Endothelial cell of umbilical vein (primary cell): ENCODE results near the gene PMAIP1. TPM values are rescaled to one million over a fixed set of nuclear protein-coding genes. Genes with fewer than 3 reads are reported as not detected.

Experiments used
- BruUV-seq: library from RNA; stranded (reverse); fragments of 400-500 nt; replicated peaks from 2 replicates; lab custom pipeline; 2021; lab: Mats Ljungman, UMichigan
- CTCF ChIA-PET: fragments of 300-600, 350-600 bp; sonication (Branson Sonifier 250); formaldehyde crosslinking; loops from one replicate; lab custom pipeline; 2021; ENCODE audit warnings: antibody characterized with exemption, inconsistent platforms; lab: Charles Lee
- POLR2A ChIA-PET: fragments of 300-600, 350-600 bp; sonication (Branson Sonifier 250); formaldehyde crosslinking; loops from one replicate; lab custom pipeline; 2021; ENCODE audit warnings: antibody characterized with exemption, inconsistent platforms; lab: Charles Lee
- DNase-seq: peaks from one replicate; pipeline ENCODE4 v3.0.0-alpha.2; 2011; ENCODE audit warnings: low read depth, low spot score
- FAIRE-seq: peaks from 2 replicates; lab custom pipeline; 2011; peaks lifted over from hg19 to GRCh38; lab: Jason Lieb, UNC
- H2AFZ ChIP-seq: 2 replicates; pipeline ENCODE4 v1.6.0; 2012; ENCODE audit warnings: low read depth, low read length, control low read depth, inconsistent platforms
- H3K27ac ChIP-seq: 2 replicates; pipeline ENCODE4 v1.5.1; 2011; ENCODE audit warnings: low read depth, mild to moderate bottlenecking, control low read depth, low read length, moderate library complexity; ENCODE audit not compliant: insufficient read depth
- H3K27me3 ChIP-seq, 2 experiments: 2 replicates each; pipeline versions ENCODE4 v1.6.0 to v1.6.1; 2011; ENCODE audit warnings: low read length in 2 of 2, mixed read lengths in 1 of 2; ENCODE audit not compliant: control insufficient read depth in 2 of 2, insufficient read depth in 2 of 2
- H3K36me3 ChIP-seq, 2 experiments: 2 replicates in 1 of 2; 3 replicates in 1 of 2; pipeline ENCODE4 v1.5.1; 2011; ENCODE audit warnings: low read length in 2 of 2, mild to moderate bottlenecking in 1 of 2, moderate library complexity in 1 of 2; ENCODE audit not compliant: control insufficient read depth in 2 of 2, insufficient read depth in 2 of 2; ENCODE audit errors: extremely low read depth in 1 of 2
- H3K4me1 ChIP-seq: 3 replicates; pipeline ENCODE4 v1.5.1; 2011; ENCODE audit warnings: mild to moderate bottlenecking, low read length; ENCODE audit not compliant: control insufficient read depth, insufficient read depth; ENCODE audit errors: extremely low read depth
- H3K4me2 ChIP-seq: 2 replicates; pipeline ENCODE4 v1.6.1; 2011; ENCODE audit warnings: low read length, control low read depth, mixed read lengths; ENCODE audit not compliant: insufficient read depth
- H3K4me3 ChIP-seq, 3 experiments: fragments of 200-600 bp in 1 of 3; sonication (generic), shearing (Covaris generic) in 1 of 3; replicated peaks in 1 of 3; 2 replicates each; pipeline ENCODE4 v1.5.1; 2011 to 2016; ENCODE audit warnings: control low read depth in 3 of 3, low read length in 3 of 3, mild to moderate bottlenecking in 2 of 3, inconsistent platforms in 1 of 3, low read depth in 1 of 3, moderate library complexity in 1 of 3; ENCODE audit not compliant: insufficient read depth in 1 of 3
- H3K79me2 ChIP-seq: 2 replicates; pipeline ENCODE4 v1.6.0; 2012; ENCODE audit warnings: low read length, inconsistent platforms; ENCODE audit not compliant: control insufficient read depth, insufficient read depth
- H3K9ac ChIP-seq: replicated peaks from 2 replicates; pipeline ENCODE3; 2011; ENCODE audit warnings: low read length, control low read depth; ENCODE audit not compliant: insufficient read depth; ENCODE audit errors: extremely low read depth
- H3K9me1 ChIP-seq: replicated peaks from 3 replicates; pipeline ENCODE4 v1.6.0; 2011; ENCODE audit warnings: mild to moderate bottlenecking, low read length; ENCODE audit not compliant: control insufficient read depth, insufficient read depth; ENCODE audit errors: extremely low read depth
- H3K9me3 ChIP-seq: replicated peaks from 2 replicates; pipeline ENCODE4 v1.5.1; 2012; ENCODE audit warnings: low read length, inconsistent platforms; ENCODE audit not compliant: control insufficient read depth, insufficient read depth
- H4K20me1 ChIP-seq: replicated peaks from 2 replicates; pipeline ENCODE3; 2011; ENCODE audit warnings: mild to moderate bottlenecking, low read length; ENCODE audit not compliant: control insufficient read depth, insufficient read depth; ENCODE audit errors: extremely low read depth
- EZH2 ChIP-seq: IDR thresholded peaks from 2 replicates; pipeline ENCODE4 v1.6.1; 2012; ENCODE audit warnings: borderline replicate concordance, low read depth, mild to moderate bottlenecking, moderate library complexity, low read length, inconsistent platforms; ENCODE audit not compliant: severe bottlenecking
- FOS ChIP-seq: IDR thresholded peaks from 2 replicates; pipeline ENCODE4 v1.6.1; 2011; ENCODE audit warnings: mild to moderate bottlenecking, low read length, moderate library complexity, borderline replicate concordance; ENCODE audit not compliant: insufficient read depth
- GATA2 ChIP-seq: IDR thresholded peaks from 2 replicates; pipeline ENCODE4 v1.7.0; 2011; ENCODE audit warnings: low read depth, mild to moderate bottlenecking, moderate library complexity, mixed read lengths, low read length; ENCODE audit not compliant: insufficient read length, insufficient read depth
- JUN ChIP-seq: IDR thresholded peaks from 2 replicates; pipeline ENCODE4 v1.6.1; 2011; ENCODE audit warnings: borderline replicate concordance, low read depth; ENCODE audit not compliant: insufficient read length, insufficient read depth
- MYC ChIP-seq: IDR thresholded peaks from one replicate; pipeline ENCODE4 v1.6.1; 2011; ENCODE audit warnings: mild to moderate bottlenecking, low read depth, low read length
- POLR2A ChIP-seq: IDR thresholded peaks from 2 replicates; pipeline ENCODE4 v1.6.1; 2012; ENCODE audit warnings: low read depth, mild to moderate bottlenecking, control low read depth, low read length
- POLR2AphosphoS5 ChIP-seq: IDR thresholded peaks from 2 replicates; pipeline ENCODE4 v1.6.1; 2012; ENCODE audit warnings: low read depth, mild to moderate bottlenecking, control low read depth, low read length, moderate library complexity; ENCODE audit not compliant: insufficient read depth
- dilution Hi-C: fragments of 300-500 bp; cut with MboI; formaldehyde crosslinking; loops from one replicate; pipeline ENCODE4 v1.15.0; 2019; ENCODE audit warnings: low sequenced_read_pairs; ENCODE audit not compliant: extremely low pct_ligation_motif_present
- intact Hi-C: fragments of 100-400 bp; cut with micrococcal nuclease; formaldehyde crosslinking; loops from one replicate; pipeline ENCODE4 v1.10.0; 2022
- polyA plus RNA-seq, 4 experiments: library from polyadenylated mRNA; depleted of rRNA in 3 of 4; stranded (reverse) in 3 of 4; unstranded in 1 of 4; fragments of >200 nt; gene quantifications; 2 replicates each; pipeline versions ENCODE4 v1.2.1 to v1.2.3, GENCODE V29; 2011 to 2012; ENCODE audit warnings: missing spikeins in 1 of 4
- total RNA-seq: library from RNA; stranded (reverse); gene quantifications from 2 replicates; pipeline ENCODE4 v1.2.3, GENCODE V29; 2021
- TF ChIP-seq, protein P1 (sequence below): IDR thresholded peaks from 2 replicates; pipeline ENCODE4 v1.6.1; 2011; ENCODE audit not compliant: insufficient read depth, insufficient read length
- TF ChIP-seq, protein P2 (sequence below), 2 donors: IDR thresholded peaks; 1 replicate in 1 of 2; 2 replicates in 1 of 2; pipeline ENCODE4 v1.5.1; 2011; ENCODE audit warnings: low read length in 2 of 2, mild to moderate bottlenecking in 2 of 2, moderate library complexity in 2 of 2, control low read depth in 1 of 2, inconsistent platforms in 1 of 2, low read depth in 1 of 2; ENCODE audit not compliant: insufficient read depth in 1 of 2; ENCODE audit errors: extremely low read depth in 1 of 2

PMAIP1 gene
- total and polyA plus RNA-seq, 2 donors (not counting 3 experiments of a cell fraction or from before 2014, with no cell fraction given), result 7.6 to 11.9 TPM

DNA sequence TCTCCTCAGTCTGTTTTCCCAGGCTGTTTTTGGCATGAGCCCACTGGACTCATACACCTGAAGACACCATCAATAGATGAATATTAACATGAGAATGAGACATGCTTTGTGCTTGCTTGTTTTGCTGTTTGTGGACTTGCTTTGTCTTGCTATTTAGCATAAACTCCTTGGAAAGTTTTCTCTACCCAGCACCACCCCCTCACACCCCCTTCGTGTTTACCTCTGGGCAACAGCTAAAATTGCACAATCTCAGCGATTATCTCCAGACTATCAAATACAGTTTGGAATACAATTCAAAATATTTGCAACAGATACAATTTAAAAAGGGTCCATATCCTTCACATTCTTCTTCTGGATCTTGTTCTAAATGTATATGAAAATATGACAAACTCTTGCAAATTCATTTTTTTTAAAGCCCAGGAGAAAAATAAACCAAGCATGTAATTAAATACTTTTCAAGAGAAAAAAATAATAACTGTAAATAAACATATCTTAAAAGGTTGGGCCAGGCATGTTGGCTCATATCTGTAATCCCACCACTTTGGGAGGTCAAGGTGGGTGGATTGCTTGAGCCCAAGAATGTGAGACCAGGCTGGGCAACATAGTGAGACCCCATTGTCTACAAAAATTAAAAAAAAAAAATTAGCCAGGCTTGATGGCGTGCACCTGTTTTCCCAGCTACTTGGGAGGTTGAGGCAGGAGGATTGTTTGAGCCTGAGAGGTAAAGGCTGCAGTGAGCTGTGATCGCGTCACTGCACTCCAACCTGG, 32.3 kb upstream of the PMAIP1 start:
- no peak for FAIRE-seq
- intact Hi-C loops (no loop called here), dilution Hi-C loops (no loop called here)
- no peak overlapping the region for H3K27ac ChIP-seq
- peaks cover 0 to 2% of the 10 kb centered on the region in 2 experiments for H3K27me3 ChIP-seq
- POLR2A ChIA-PET, result no interaction called here
- no peaks in the 10 kb centered on the region for H3K4me1 ChIP-seq
- CTCF ChIA-PET, result no interaction called here
- no peak for DNase-seq
- no peak overlapping the region for H2AFZ ChIP-seq
- H3K9me1 ChIP-seq, result no peaks in the 10 kb centered on the region
- no peaks in the 10 kb centered on the region for H3K79me2 ChIP-seq
- H3K36me3 ChIP-seq, result no peaks in the 10 kb centered on the region
- H4K20me1 ChIP-seq, result no peaks in the 10 kb centered on the region
- no peak overlapping the region for H3K4me2 ChIP-seq
- no peak overlapping the region for H3K4me3 ChIP-seq
- TF ChIP-seq FOS (no peak), GATA2 (no peak), EZH2 (no peak), MYC (no peak), POLR2AphosphoS5 (no peak), POLR2A (no peak), JUN (no peak)
- TF ChIP-seq, protein P1, sequence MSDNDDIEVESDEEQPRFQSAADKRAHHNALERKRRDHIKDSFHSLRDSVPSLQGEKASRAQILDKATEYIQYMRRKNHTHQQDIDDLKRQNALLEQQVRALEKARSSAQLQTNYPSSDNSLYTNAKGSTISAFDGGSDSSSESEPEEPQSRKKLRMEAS, result no peak
- TF ChIP-seq, protein P2, sequence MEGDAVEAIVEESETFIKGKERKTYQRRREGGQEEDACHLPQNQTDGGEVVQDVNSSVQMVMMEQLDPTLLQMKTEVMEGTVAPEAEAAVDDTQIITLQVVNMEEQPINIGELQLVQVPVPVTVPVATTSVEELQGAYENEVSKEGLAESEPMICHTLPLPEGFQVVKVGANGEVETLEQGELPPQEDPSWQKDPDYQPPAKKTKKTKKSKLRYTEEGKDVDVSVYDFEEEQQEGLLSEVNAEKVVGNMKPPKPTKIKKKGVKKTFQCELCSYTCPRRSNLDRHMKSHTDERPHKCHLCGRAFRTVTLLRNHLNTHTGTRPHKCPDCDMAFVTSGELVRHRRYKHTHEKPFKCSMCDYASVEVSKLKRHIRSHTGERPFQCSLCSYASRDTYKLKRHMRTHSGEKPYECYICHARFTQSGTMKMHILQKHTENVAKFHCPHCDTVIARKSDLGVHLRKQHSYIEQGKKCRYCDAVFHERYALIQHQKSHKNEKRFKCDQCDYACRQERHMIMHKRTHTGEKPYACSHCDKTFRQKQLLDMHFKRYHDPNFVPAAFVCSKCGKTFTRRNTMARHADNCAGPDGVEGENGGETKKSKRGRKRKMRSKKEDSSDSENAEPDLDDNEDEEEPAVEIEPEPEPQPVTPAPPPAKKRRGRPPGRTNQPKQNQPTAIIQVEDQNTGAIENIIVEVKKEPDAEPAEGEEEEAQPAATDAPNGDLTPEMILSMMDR (IDR thresholded peaks at IDR 0.05; ENCODE audit: extremely low read depth in 1 of 2, insufficient read depth in 1 of 2, low read depth in 1 of 2, low read length in 2 of 2), result no peak
- H3K9me3 ChIP-seq, result no peaks in the 10 kb centered on the region
- H3K9ac ChIP-seq, result no peak overlapping the region
- no TSS peak for BruUV-seq
